ENCODE measurements around the gene UBTD2.
"Not testable (repeated sequence)": the region's sequence is repeated elsewhere in the genome, so short reads cannot be mapped to it uniquely, and the experiment has no call there.

Gene UBTD2

GRCh38 chr5:172283020-172283861 lies at the start of gene UBTD2:
Gene UBTD2 (minus strand): TSS chr5:172283764. CDS start chr5:172283665, 99 bp downstream.
- DNase-seq, result peak; percentile 84

- not testable (repeated sequence) for DNase-seq
Measured at GRCh38 chr5:172326901-172327300, 43.3 kb upstream of the UBTD2 start.

- DNase-seq, result no peak
Measured at GRCh38 chr5:172325452-172325851, 41.9 kb upstream of the UBTD2 start.

- no peak for DNase-seq
Measured at GRCh38 chr5:172322028-172322965, 38.7 kb upstream of the UBTD2 start.

GRCh38 chr5:172321593-172321992 lies 38.0 kb upstream of the UBTD2 start:
- DNase-seq, result no peak

GRCh38 chr5:172319708-172320441 lies 36.3 kb upstream of the UBTD2 start:
- no peak for DNase-seq

- no peak for DNase-seq
Measured at GRCh38 chr5:172315587-172316493, 32.3 kb upstream of the UBTD2 start.

GRCh38 chr5:172313915-172314314 lies 30.4 kb upstream of the UBTD2 start:
- DNase-seq, result no peak

GRCh38 chr5:172312286-172312685 lies 28.7 kb upstream of the UBTD2 start:
- no peak for DNase-seq

GRCh38 chr5:172311605-172312004 lies 28.0 kb upstream of the UBTD2 start:
- DNase-seq, result no peak

GRCh38 chr5:172311026-172311425 lies 27.5 kb upstream of the UBTD2 start:
- DNase-seq, result no peak

- DNase-seq, result no peak
Measured at GRCh38 chr5:172305380-172305779, 21.8 kb upstream of the UBTD2 start.

- DNase-seq, result no peak
Measured at GRCh38 chr5:172303572-172304335, 20.2 kb upstream of the UBTD2 start.

GRCh38 chr5:172303162-172303561 lies 19.6 kb upstream of the UBTD2 start:
- no peak for DNase-seq

- no peak for DNase-seq
Measured at GRCh38 chr5:172302047-172302710, 18.6 kb upstream of the UBTD2 start.

- DNase-seq, result no peak
Measured at GRCh38 chr5:172299916-172300439, 16.4 kb upstream of the UBTD2 start.

- DNase-seq, result no peak
Measured at GRCh38 chr5:172294831-172295230, 11.3 kb upstream of the UBTD2 start.

GRCh38 chr5:172293745-172294342 lies 10.3 kb upstream of the UBTD2 start:
- DNase-seq, result no peak

GRCh38 chr5:172293054-172293744 lies 9.6 kb upstream of the UBTD2 start:
- DNase-seq, result peak; percentile 62
